Effector CD4-positive, alpha-beta T cell (primary cell): ENCODE results near the gene AQP10.
"Not testable (repeated sequence)": the region's sequence is repeated elsewhere in the genome, so short reads cannot be mapped to it uniquely, and the experiment has no call there.

Experiments used
- DNase-seq: peaks from one replicate; pipeline ENCODE4 v3.0.0-alpha.2; 2020
- total RNA-seq: gene quantifications from one replicate; lab custom pipeline; 2026; lab: John Stamatoyannopoulos, UW

Gene AQP10
- 0.56 reads per million for total RNA-seq

- no peak for DNase-seq
These were observed at the start of gene AQP10 for GRCh38 chr1:154320882-154321608. AQP10 (plus strand) TSS chr1:154321093; CDS start chr1:154321156, 63 bp downstream.

GRCh38 chr1:154272217-154272998 is 48.5 kb upstream of the AQP10 start, which contains the start of gene HAX1:
HAX1 (plus strand) TSS chr1:154272629; CDS start chr1:154272724, 95 bp downstream.
- DNase-seq, result peak; percentile 94

- no peak for DNase-seq
These were observed 47.8 kb upstream of the AQP10 start for GRCh38 chr1:154272999-154273563.

- no peak for DNase-seq
These were observed 44.1 kb upstream of the AQP10 start for GRCh38 chr1:154276797-154277196.

GRCh38 chr1:154287591-154287990 is 33.3 kb upstream of the AQP10 start:
- DNase-seq, result not testable (repeated sequence)

- no peak for DNase-seq
These were observed 32.2 kb upstream of the AQP10 start for GRCh38 chr1:154288661-154289060.

- no peak for DNase-seq
These were observed 30.0 kb upstream of the AQP10 start for GRCh38 chr1:154290921-154291320.

GRCh38 chr1:154295408-154296235 is 25.3 kb upstream of the AQP10 start:
- DNase-seq, result no peak

- no peak for DNase-seq
These were observed 19.3 kb upstream of the AQP10 start for GRCh38 chr1:154301582-154301981.

- DNase-seq, result no peak
These were observed 16.1 kb upstream of the AQP10 start for GRCh38 chr1:154304664-154305337.

- DNase-seq, result no peak
These were observed 14.7 kb upstream of the AQP10 start for GRCh38 chr1:154306151-154306550.

- DNase-seq, result not testable (repeated sequence)
These were observed 13.1 kb upstream of the AQP10 start for GRCh38 chr1:154307670-154308270.

- DNase-seq, result not testable (repeated sequence)
These were observed 11.8 kb upstream of the AQP10 start for GRCh38 chr1:154309136-154309535.

- not testable (repeated sequence) for DNase-seq
These were observed 8.4 kb upstream of the AQP10 start for GRCh38 chr1:154312229-154313065.

- no peak for DNase-seq
These were observed 7.9 kb upstream of the AQP10 start for GRCh38 chr1:154313066-154313356.

- DNase-seq, result not testable (repeated sequence)
These were observed 6.7 kb upstream of the AQP10 start for GRCh38 chr1:154314226-154314625.

- no peak for DNase-seq
These were observed 4.2 kb upstream of the AQP10 start for GRCh38 chr1:154316704-154317103.

- DNase-seq, result no peak
These were observed 2.5 kb upstream of the AQP10 start for GRCh38 chr1:154318386-154318785.

- DNase-seq, result not testable (repeated sequence)
These were observed 679 bp downstream of the AQP10 start for GRCh38 chr1:154321609-154321934.

- no peak for DNase-seq
These were observed 2.6 kb downstream of the AQP10 start for GRCh38 chr1:154323493-154323892.

- DNase-seq, result no peak
These were observed 3.3 kb downstream of the AQP10 start for GRCh38 chr1:154324241-154324640.
